ENCODE measurements around the gene CD101.

DNA sequence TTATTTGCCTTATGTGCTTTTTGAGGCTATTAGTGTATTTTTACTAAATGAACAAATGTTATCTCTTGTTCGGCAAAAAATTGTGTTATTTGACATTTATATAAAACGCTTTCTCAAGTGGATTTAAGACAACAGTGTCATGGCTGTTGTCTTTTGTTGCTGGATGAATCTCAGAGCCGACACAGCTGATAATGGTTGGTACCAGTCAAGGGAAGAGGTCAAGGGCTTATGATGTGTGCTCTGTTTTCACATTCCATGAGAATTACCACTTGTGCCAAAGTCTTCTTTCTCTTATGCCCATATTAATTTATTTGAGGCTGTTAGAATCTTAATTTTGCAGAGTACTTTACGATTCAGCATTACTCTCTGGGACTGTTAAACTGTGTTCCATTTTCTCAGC, 17.9 kb upstream of the CD101 start:
- no peak for TF ChIP-seq POLR2A (IDR thresholded peaks at IDR 0.05)
- TF ChIP-seq, protein P1, sequence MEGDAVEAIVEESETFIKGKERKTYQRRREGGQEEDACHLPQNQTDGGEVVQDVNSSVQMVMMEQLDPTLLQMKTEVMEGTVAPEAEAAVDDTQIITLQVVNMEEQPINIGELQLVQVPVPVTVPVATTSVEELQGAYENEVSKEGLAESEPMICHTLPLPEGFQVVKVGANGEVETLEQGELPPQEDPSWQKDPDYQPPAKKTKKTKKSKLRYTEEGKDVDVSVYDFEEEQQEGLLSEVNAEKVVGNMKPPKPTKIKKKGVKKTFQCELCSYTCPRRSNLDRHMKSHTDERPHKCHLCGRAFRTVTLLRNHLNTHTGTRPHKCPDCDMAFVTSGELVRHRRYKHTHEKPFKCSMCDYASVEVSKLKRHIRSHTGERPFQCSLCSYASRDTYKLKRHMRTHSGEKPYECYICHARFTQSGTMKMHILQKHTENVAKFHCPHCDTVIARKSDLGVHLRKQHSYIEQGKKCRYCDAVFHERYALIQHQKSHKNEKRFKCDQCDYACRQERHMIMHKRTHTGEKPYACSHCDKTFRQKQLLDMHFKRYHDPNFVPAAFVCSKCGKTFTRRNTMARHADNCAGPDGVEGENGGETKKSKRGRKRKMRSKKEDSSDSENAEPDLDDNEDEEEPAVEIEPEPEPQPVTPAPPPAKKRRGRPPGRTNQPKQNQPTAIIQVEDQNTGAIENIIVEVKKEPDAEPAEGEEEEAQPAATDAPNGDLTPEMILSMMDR (IDR thresholded peaks at IDR 0.05): no peak
